Retinal pigment epithelial cell (primary cell): ENCODE results near the gene F8.

Experiments used
- DNase-seq: peaks from one replicate; pipeline ENCODE4 v3.0.0-alpha.2; 2010; ENCODE audit warnings: low read depth
- H3K4me3 ChIP-seq: 2 replicates; pipeline ENCODE4 v1.5.1; 2011; ENCODE audit warnings: mild to moderate bottlenecking, low read length, control low read depth, moderate library complexity
- CTCF ChIP-seq: conservative IDR thresholded peaks from 2 replicates; pipeline ENCODE4 v1.5.1; 2011; ENCODE audit warnings: low read depth, low read length, control low read depth, inconsistent platforms

F8 gene

GRCh38 chrX:155000841-155001240 is 21.7 kb downstream of the F8 start:
- DNase-seq: no peak
- no peak for TF ChIP-seq CTCF

GRCh38 chrX:154998204-154998880 is 24.2 kb downstream of the F8 start:
- H3K4me3 ChIP-seq: no peak overlapping the region
- TF ChIP-seq CTCF: no peak
- DNase-seq: no peak

More at GRCh38 chrX:155000841-155001240, 21.7 kb downstream of the F8 start:
- no peak overlapping the region for H3K4me3 ChIP-seq

GRCh38 chrX:154991476-154991875 is 31.0 kb downstream of the F8 start:
- no peak overlapping the region for H3K4me3 ChIP-seq
- DNase-seq: no peak
- no peak for TF ChIP-seq CTCF

GRCh38 chrX:154991039-154991438 is 31.5 kb downstream of the F8 start:
- TF ChIP-seq CTCF: no peak
- no peak overlapping the region for H3K4me3 ChIP-seq
- DNase-seq: no peak

GRCh38 chrX:154990496-154990895 is 32.0 kb downstream of the F8 start:
- TF ChIP-seq CTCF: no peak
- no peak for DNase-seq
- no peak overlapping the region for H3K4me3 ChIP-seq

GRCh38 chrX:154988719-154989118 is 33.8 kb downstream of the F8 start:
- TF ChIP-seq CTCF: no peak

GRCh38 chrX:154987940-154988339 is 34.6 kb downstream of the F8 start:
- no peak for TF ChIP-seq CTCF
- DNase-seq: no peak
- no peak overlapping the region for H3K4me3 ChIP-seq

More at GRCh38 chrX:154988719-154989118, 33.8 kb downstream of the F8 start:
- DNase-seq: no peak
- no peak overlapping the region for H3K4me3 ChIP-seq
